HG02588 (cell line): ENCODE measurements around the gene ANXA2R.
"Not testable (repeated sequence)": the region's sequence is repeated elsewhere in the genome, so short reads cannot be mapped to it uniquely, and the experiment has no call there.

Source experiments
- ATAC-seq: cut with Tn5 transposase; IDR thresholded peaks from one replicate; pipeline ENCODE4 v1.9.1; 2021; ENCODE audit warnings: mild to moderate bottlenecking, moderate library complexity; ENCODE audit not compliant: unreplicated experiment

The ANXA2R gene

GRCh38 chr5:43061352-43062075 lies 21.4 kb upstream of the ANXA2R start:
- ATAC-seq, result no peak

- not testable (repeated sequence) for ATAC-seq
Observed at GRCh38 chr5:43060020-43060419, 19.9 kb upstream of the ANXA2R start.

- not testable (repeated sequence) for ATAC-seq
Observed at GRCh38 chr5:43055098-43055497, 15.0 kb upstream of the ANXA2R start.

- no peak for ATAC-seq
Observed at GRCh38 chr5:43051684-43052083, 11.6 kb upstream of the ANXA2R start.

- no peak for ATAC-seq
Observed at GRCh38 chr5:43050384-43050783, 10.3 kb upstream of the ANXA2R start.

- no peak for ATAC-seq
Observed at GRCh38 chr5:43049236-43049635, 9.1 kb upstream of the ANXA2R start.

- ATAC-seq, result no peak
Observed at GRCh38 chr5:43046474-43046873, 6.4 kb upstream of the ANXA2R start.

- ATAC-seq, result no peak
Observed at GRCh38 chr5:43045236-43045635, 5.1 kb upstream of the ANXA2R start.

GRCh38 chr5:43044181-43044914 lies 4.2 kb upstream of the ANXA2R start:
- ATAC-seq, result no peak

- no peak for ATAC-seq
Observed at GRCh38 chr5:43043400-43043756, 3.3 kb upstream of the ANXA2R start.

GRCh38 chr5:43042626-43043399 lies 2.7 kb upstream of the ANXA2R start:
- peak; percentile 16 for ATAC-seq

- ATAC-seq, result peak; percentile 27
Observed at GRCh38 chr5:43042176-43042625, 2.1 kb upstream of the ANXA2R start.

GRCh38 chr5:43041669-43042175 lies 1.6 kb upstream of the ANXA2R start:
- peak; percentile 25 for ATAC-seq

GRCh38 chr5:43041110-43041668 lies 1.1 kb upstream of the ANXA2R start:
- no peak for ATAC-seq

- no peak for ATAC-seq
Observed at GRCh38 chr5:43039471-43040286, 440 bp downstream of the ANXA2R start.

- ATAC-seq, result no peak
Observed at GRCh38 chr5:43039152-43039470, 1.0 kb downstream of the ANXA2R start.

GRCh38 chr5:43038496-43038989 lies 1.6 kb downstream of the ANXA2R start:
- ATAC-seq, result no peak

- ATAC-seq, result no peak
Observed at GRCh38 chr5:43037636-43038495, 2.3 kb downstream of the ANXA2R start.
